HG03558 (cell line): ENCODE data around the gene FYN.
"Not testable (repeated sequence)": the region's sequence is repeated elsewhere in the genome, so short reads cannot be mapped to it uniquely, and the experiment has no call there.

Source experiments
- ATAC-seq: cut with Tn5 transposase; IDR thresholded peaks from one replicate; pipeline ENCODE4 v1.9.1; 2021; ENCODE audit warnings: moderate number of reproducible peaks; ENCODE audit not compliant: unreplicated experiment; ENCODE audit errors: extremely low read depth

Gene FYN

GRCh38 chr6:111837641-111838500 is 35.4 kb downstream of the FYN start:
- peak; percentile 54 for ATAC-seq

DNA sequence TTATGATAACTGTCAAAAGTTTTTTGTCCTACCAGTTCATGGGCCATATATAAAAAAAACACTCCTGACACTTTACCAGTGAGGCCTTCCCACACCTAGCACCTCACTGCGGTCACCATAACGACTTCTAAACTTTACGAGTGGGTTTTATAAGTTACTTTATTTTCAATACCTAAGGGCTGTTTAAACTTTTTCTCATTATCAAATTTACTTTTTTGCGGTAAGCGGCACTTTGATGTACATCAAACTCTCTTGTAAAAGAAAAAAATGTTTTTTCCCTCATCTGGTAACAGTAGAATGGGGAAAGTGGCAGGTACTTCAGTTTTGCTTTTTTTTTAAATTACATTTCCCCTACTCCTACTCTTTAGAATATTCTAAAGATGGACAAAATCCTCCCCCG is 36.2 kb downstream of the FYN start:
- ATAC-seq, result no peak

- no peak for ATAC-seq
Observed at GRCh38 chr6:111835807-111836206, 37.4 kb downstream of the FYN start.

DNA sequence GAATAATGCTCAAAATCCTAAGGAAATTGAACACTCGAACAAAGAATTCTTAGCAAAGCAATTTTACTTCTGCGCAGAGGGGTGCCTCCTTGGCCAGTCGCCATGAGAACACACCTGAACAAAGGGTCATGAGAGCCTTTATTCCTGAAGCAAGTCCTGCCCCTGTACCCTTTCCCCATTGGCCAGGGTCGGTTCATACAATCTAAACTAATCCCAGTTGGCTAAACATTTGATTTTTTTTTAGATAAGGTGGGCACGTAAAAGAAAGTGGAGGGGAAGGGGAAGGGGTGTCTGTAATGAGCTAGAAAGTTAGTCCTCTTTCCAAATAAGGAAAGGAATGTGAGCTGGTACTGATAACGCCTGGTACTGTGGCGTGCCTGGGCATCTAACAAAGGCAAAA is 37.9 kb downstream of the FYN start:
- not testable (repeated sequence) for ATAC-seq

GRCh38 chr6:111834356-111834755 is 38.9 kb downstream of the FYN start:
- ATAC-seq, result no peak

DNA sequence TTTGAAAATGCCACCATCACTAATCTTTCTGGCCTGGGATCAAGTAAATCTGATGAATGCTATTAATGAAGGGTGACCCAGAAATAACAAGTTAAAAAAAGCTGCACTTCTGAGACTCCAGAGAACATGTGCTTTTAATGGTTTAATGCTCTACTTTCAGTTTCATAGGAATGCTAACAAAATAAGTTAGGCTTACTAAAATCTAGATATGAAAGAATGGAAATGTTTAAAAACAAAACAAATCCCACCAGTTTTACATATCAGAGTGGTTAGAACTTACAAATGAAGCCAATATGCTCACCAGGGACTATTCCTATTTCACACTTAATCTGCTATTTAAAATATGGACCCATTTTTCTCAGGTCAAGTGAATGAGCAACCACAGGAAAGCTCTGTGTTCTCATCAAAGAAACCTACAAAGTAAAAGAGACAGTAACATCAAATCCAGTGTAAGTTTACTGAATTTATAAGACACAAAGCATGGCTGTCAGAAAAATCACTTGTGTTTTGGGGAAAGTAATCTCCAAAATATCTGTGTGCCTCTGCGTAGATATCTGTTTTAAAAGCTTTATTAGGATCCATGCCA is 40.3 kb downstream of the FYN start:
- peak; percentile 31 for ATAC-seq

DNA sequence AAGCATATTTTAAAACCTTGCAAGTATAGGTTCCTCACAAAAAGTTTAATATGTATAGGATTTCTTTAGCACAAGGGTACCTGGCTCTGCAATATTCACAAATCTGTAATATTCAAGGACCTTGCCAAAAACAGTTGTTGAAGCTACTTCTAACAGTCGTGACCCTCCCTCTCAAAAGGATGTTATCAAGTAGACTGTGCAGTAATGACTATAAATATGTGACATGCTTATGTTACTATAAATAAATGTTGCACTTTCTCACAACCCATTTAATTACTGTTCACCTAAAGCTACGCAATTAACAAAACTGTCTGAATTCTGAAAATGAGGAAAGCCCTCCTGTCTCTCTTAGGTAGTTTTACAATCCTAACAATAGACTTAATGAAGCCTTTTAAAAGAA is 41.8 kb downstream of the FYN start:
- ATAC-seq, result no peak

DNA sequence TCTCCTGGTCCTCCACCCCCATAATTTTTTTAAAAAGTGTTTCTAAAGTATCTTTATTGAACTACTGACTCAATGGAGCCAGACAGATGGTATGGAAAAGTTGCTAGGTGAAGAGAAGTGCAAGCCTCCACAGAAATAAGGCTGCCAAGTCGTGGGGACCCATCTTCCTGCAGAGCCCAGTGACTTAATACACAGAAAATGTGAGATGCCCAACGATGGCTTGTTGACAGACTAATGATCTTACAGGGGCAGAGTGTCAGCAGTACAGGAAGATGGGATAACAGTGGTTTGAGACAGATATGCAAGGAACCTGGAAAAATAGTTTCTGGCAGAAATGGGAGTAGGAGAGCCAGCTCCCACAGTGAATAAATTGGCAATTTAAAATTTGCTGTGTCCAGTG is 43.3 kb downstream of the FYN start:
- no peak for ATAC-seq

GRCh38 chr6:111829581-111829980 is 43.7 kb downstream of the FYN start:
- ATAC-seq, result no peak

GRCh38 chr6:111828809-111829208 is 44.4 kb downstream of the FYN start:
- no peak for ATAC-seq

- no peak for ATAC-seq
Observed at GRCh38 chr6:111825439-111826086, 47.7 kb downstream of the FYN start.

DNA sequence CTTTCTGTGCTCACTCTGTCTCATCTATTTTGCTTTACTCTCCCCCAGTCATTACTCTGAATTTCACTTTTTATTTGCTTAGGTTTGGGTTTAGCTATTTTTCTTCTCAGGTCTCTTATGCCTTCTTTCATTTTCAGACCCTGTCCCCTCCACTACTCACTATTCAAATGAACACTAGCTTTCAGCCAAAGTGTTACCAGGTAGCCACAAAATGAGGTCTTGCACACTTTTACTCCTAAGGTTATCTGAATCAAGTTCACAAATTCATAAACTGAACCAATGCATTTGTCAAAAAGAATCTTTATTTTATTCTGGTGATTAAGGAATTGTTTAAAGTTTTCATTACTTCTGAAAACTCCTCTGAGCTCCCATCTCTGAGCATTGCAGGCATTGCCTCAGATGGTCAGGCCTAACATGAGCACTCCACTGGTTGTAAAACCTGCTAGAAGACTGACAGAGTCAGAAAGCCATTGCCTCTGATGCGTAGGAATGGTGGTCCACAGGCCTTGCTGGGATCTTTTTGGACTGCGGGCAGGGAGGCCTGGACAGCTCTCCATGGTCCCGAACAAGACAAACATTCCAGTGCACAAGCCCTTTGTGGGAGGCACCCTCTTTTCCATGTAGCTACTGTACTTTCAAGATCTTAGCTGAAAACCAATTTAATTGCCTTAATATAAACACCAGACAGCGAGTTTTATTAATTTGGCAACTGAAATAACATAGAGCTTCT is 48.5 kb downstream of the FYN start:
- peak; percentile 77 for ATAC-seq

- ATAC-seq, result no peak
Observed at GRCh38 chr6:111823831-111824607, 49.2 kb downstream of the FYN start.

DNA sequence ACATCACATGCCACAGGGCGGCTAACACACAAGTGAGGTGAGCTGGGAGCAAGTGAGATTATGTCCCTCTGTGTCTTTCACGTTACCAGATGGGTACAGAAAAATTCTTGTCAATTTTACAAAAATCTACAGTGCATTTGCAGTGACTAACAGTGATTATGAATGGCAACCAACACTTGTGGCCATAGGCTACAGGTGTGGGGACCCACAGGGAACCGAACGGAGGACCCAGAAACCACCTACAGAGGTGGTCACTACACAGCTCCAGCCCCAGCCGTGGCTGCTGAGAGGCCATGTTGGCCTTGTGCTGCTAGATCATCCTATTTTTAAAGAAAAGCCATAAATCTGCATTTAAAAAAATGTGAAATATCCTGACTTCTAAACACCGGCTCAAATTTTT is 50.2 kb downstream of the FYN start:
- ATAC-seq, result no peak

DNA sequence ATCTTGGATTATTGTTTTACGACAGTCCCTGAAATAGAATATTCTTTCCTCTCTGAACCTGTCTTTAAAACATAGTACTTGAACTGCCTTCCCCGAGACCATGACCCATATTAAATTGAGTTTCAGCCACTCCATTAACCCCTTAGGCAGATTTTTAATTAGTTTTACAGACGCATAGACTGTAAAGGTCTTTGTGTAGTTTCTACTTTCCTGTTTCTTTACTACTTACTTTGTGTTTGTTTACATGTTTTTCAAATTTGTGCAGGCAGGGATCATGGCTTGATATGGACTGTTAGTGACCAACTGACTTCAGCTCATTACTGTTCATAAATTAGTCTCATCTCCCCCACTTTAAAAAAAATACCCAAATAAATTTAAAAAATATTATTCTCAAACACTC is 53.8 kb downstream of the FYN start:
- no peak for ATAC-seq

DNA sequence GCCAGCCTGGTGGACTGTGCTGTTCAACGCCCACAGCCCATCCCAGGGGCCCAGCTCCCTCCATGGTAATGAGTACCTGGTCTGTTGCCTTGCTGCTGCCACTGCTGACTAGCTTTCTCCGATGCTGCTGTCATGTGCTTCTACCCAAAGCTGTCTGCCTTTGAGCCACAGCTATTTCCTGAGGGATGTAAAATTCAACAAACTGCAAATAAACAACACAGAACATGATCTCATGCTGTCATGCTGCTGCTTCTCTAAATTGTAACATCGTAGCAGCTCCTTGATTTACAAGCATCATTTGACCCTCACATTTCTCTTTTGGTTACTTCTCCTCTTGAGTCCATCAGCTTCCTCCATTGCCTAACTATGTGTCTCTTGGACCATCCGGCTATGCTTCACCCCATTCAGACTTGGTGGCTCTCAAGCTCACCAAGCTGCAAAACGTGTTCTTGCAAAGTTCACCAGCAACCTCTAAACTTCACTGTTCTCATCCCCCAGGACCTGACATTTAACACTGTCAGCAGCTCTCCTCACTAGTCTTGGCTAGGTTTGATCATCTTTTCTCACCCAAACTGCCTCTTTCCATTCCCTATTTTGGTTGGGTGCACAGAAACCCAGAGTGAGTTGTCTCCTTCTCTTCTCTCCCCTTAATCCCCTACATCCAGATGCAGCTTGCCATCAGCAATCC is 54.6 kb downstream of the FYN start:
- no peak for ATAC-seq

DNA sequence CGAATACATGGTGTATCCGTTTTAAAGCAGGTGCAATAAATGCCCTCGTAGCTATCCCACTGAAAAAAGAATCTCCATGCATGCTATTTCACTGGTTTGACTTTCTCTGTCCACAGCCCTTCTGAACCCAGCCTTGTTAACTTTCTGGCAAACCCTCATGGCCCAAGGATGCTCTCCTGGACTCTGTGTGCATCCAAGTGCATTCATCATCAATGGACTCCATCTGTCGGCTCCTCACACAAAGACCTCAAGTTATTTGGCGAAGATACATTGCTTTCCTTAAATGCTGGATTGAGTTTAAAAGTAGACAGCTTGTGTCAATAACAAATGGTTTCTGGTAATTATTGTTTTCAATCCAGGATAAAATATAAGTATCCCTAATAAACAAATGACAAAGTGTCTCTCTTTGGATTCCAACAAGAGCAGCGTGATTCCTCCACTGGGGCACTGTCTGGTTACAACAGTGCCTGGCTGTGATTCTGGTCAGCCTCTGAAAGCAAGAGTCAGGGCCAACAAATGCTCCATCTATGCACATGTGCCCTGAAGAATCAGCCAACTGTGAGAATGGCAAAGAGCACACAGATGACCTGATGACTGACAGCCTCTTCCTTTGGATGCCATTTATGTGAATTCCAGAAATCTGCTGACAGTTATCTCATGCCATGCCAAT is 55.7 kb downstream of the FYN start:
- ATAC-seq, result no peak

- no peak for ATAC-seq
Observed at GRCh38 chr6:111813677-111814310, 59.5 kb downstream of the FYN start.
